GM13976 (cell line): Measurements from ENCODE around the gene WWOX.

Experiments
- DNase-seq: peaks from one replicate; pipeline ENCODE4 v3.0.0; 2012; ENCODE audit warnings: low spot score
- in situ Hi-C: fragments of 300-500 bp; cut with MboI; formaldehyde crosslinking; loops from one replicate; pipeline ENCODE4 v1.12.0; 2022; ENCODE audit warnings: low sequenced_read_pairs, mixed read lengths, inconsistent platforms; ENCODE audit not compliant: unreplicated experiment
- TF ChIP-seq, protein P1 (sequence below): IDR thresholded peaks from 2 replicates; pipeline ENCODE4 v1.5.1; 2012; ENCODE audit warnings: borderline replicate concordance, mild to moderate bottlenecking; ENCODE audit not compliant: insufficient read depth; ENCODE audit errors: extremely low read depth, missing control alignments, control extremely low read depth

Gene WWOX

GRCh38 chr16:78251115-78251514, 151.7 kb downstream of the WWOX start:
- TF ChIP-seq, protein P1, sequence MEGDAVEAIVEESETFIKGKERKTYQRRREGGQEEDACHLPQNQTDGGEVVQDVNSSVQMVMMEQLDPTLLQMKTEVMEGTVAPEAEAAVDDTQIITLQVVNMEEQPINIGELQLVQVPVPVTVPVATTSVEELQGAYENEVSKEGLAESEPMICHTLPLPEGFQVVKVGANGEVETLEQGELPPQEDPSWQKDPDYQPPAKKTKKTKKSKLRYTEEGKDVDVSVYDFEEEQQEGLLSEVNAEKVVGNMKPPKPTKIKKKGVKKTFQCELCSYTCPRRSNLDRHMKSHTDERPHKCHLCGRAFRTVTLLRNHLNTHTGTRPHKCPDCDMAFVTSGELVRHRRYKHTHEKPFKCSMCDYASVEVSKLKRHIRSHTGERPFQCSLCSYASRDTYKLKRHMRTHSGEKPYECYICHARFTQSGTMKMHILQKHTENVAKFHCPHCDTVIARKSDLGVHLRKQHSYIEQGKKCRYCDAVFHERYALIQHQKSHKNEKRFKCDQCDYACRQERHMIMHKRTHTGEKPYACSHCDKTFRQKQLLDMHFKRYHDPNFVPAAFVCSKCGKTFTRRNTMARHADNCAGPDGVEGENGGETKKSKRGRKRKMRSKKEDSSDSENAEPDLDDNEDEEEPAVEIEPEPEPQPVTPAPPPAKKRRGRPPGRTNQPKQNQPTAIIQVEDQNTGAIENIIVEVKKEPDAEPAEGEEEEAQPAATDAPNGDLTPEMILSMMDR = no peak
- no peak for DNase-seq
- in situ Hi-C loops = no loop called here

DNA sequence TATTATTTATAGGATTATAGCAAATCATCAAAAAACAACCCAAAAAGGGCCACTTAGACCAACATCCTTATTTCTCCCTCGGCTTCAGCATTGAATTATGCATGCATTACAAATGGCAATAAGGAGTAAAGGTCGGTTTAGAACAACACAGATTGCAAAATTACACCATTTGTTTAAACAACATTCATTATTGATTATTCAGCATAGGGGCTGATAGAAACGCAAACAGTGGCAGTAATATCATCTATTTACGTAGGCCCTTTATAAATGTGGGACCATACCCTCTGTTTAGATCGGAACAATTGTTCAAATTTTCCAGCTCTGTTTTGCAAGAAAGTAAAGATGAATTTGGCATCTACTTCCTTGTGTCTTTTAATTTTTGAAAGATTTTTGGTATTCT, 153.3 kb downstream of the WWOX start:
- DNase-seq = no peak
- in situ Hi-C loops = no loop called here

DNA sequence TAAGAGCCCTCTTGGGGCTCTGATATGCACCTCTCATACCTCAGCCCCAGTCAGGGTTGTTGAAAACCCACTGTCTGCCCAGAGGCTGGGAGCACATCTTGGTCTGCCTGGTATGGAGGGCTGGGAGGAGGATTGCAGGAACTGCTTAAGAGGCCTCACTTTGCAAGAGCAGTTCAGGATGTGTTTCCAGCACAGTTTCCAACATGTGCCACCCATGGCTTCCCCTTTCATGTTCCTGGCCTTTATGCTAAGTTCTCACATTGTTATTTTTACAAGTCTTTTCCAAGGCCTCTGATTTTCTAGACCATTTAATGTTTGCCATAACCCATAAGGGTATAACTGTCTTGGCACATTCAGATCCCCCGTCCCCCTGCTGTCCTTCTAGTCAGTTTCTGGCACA, 155.4 kb downstream of the WWOX start:
- in situ Hi-C loops = no loop called here
- TF ChIP-seq, protein P1 = no peak
- no peak for DNase-seq

More for the DNA sequence above, 153.3 kb downstream of the WWOX start:
- TF ChIP-seq, protein P1 = no peak

DNA sequence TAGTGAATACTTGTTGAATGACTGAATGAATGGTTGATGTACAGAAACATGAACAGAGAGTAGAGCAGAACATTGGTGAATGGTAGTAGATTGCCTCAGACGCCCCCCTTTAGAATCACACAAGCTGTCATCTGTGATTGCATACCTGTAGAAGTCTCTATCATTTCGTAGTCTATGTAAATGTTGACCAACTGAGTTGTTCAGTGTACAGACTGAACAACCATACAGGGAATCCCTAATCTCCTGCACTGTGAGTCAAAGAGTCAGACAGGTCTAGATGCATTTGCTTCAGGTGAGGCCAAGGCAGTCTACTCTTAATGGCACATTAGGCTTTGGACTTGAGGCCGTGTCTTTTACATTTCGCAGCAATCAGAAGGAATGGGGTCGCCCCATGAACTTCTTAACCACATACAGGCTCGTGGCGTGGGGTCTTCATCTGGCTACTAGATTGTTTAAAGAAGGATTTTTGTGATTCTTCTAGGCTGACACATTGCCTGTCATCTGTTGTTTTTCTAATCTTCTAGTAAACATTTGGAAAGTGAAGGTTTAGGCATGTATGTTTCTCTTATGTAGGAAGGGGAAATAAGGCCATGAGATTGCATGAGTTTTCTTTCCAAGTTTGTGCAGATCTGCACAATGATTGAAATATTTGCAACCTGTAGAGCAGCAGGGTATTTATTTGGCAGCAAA, 157.4 kb downstream of the WWOX start:
- TF ChIP-seq, protein P1 = no peak
- in situ Hi-C loops = no loop called here
- DNase-seq = no peak

GRCh38 chr16:78257376-78257728, 157.9 kb downstream of the WWOX start:
- no peak for DNase-seq
- TF ChIP-seq, protein P1 = no peak
- in situ Hi-C loops = no loop called here

GRCh38 chr16:78258375-78259065, 159.1 kb downstream of the WWOX start:
- in situ Hi-C loops = no loop called here
- DNase-seq = no peak
- TF ChIP-seq, protein P1 = no peak

DNA sequence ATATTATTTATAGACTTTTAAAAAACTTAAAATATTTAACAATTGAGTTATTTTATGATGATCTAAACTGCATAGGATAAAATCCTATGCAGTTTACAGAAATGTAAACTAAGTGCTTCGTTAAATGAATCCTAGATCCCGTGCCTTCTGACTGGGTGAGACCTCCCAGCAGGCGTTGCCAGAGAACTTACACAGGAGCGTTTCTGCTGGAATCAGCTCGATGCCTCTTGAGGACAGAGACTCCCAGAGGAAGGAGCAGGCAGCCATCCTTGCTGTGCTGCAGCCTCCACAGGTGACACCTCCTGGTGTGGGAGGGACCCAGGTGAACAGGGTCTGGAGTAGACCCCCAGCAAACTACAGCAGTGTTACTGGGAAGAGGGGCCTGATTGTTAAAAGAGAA, 160.4 kb downstream of the WWOX start:
- in situ Hi-C loops = no loop called here
- DNase-seq = no peak
- TF ChIP-seq, protein P1 = no peak
